IPS-NIHi11 (cell line): ENCODE data around the gene KCMF1.

ENCODE experiments used
- DNase-seq: peaks from one replicate; pipeline ENCODE4 v3.0.0; 2012; ENCODE audit warnings: mixed read lengths, low spot score

The KCMF1 gene

GRCh38 chr2:85022232-85022631 lies 51.3 kb downstream of the KCMF1 start:
- no peak for DNase-seq

- DNase-seq, result no peak
Observed at GRCh38 chr2:85024372-85025047, 53.5 kb downstream of the KCMF1 start.

GRCh38 chr2:85032621-85033020 lies 61.7 kb downstream of the KCMF1 start:
- no peak for DNase-seq

- DNase-seq, result no peak
Observed at GRCh38 chr2:85033388-85033787, 62.4 kb downstream of the KCMF1 start.

DNA sequence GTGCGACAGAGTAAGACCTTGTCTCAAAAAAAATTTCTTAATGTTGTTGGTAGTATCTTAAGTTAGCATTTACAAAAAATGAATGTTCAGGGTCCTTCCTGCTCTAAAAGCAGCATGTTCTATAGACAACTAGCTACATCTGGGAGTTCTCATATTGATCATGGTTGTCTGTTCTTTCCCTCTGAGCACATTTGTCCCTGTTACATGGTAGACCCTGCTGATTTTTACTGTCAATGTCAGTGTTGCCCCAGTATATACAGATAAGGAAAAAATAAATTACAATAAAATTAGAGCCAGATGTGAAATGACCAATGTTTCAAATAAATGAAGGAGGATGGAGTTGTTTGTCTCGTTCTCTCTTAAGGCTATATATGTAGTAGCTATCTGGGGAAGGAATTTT lies 63.2 kb downstream of the KCMF1 start:
- no peak for DNase-seq

GRCh38 chr2:85037622-85038021 lies 66.7 kb downstream of the KCMF1 start:
- DNase-seq, result no peak

- no peak for DNase-seq
Observed at GRCh38 chr2:85042330-85042729, 71.4 kb downstream of the KCMF1 start.

GRCh38 chr2:85048534-85048933 lies 77.6 kb downstream of the KCMF1 start:
- no peak for DNase-seq

- DNase-seq, result no peak
Observed at GRCh38 chr2:85049236-85049635, 78.3 kb downstream of the KCMF1 start.

- no peak for DNase-seq
Observed at GRCh38 chr2:85053802-85054201, 82.8 kb downstream of the KCMF1 start.

GRCh38 chr2:85057226-85057962 lies 86.4 kb downstream of the KCMF1 start:
- no peak for DNase-seq

DNA sequence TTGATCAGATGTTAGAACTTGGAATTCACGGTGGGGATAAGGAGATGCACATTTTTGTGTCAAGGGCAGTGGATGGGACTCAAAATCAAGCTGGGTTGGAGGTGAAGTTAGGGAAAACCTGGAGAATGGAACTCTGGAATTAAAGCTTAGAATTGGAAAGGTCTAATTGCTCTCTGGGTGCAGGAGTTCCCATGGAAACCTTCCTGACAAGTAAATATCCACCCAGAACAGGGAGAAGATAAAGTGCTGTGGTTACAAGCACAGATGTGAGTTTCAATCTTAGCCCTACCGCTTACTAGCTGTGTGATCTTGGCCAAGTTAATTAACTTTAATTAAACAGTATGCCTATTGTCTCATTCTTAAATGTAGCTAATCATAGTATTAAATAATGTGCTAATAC lies 90.9 kb downstream of the KCMF1 start:
- DNase-seq, result no peak

DNA sequence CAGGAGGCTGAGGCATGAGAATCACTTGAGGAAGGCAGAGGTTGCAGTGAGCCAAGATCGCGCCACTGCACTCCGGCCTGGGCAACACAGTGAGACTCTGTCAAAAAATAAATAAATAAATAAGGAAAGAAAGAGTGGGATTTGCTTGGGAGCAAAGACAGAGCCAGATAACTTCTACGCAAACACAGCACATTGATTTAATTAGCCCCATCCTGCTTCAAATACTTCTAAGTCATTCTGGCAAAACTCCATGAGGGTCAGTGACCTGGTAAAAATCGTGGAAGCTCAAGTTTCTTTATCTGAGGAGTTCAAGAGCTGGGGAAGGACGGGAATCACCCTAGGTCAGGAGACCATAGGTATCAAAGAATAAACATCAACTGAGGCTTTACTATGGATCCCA lies 91.6 kb downstream of the KCMF1 start:
- DNase-seq, result no peak

DNA sequence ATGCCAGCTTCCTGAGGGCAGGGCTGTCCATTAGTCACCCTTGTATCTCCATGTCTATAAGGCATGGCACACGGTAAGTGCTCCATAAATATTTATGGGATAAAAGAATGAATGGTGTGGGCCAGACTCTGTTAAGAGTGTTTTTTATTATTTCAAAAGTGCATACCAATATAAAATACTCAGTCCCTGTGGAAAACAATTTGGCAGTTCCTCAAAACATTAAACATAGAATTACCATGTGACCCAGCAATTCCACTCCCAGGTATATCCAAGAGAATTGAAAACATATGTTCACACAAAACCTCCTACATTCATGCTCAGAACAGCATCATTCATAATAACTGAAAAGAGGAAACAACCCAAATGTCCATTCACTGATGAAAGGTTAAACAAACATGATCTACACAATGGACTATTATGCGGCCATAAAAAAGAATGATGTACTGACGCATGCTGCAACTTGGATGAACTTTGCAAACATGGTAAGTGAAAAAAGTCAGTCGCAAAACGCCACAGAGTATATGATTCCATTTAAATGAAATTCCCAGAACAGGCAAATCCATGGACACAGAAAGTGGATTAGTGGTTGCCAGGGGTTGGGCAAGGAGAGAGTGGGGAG lies 93.1 kb downstream of the KCMF1 start:
- no peak for DNase-seq

GRCh38 chr2:85064927-85065577 lies 94.1 kb downstream of the KCMF1 start:
- peak; percentile 47 for DNase-seq

DNA sequence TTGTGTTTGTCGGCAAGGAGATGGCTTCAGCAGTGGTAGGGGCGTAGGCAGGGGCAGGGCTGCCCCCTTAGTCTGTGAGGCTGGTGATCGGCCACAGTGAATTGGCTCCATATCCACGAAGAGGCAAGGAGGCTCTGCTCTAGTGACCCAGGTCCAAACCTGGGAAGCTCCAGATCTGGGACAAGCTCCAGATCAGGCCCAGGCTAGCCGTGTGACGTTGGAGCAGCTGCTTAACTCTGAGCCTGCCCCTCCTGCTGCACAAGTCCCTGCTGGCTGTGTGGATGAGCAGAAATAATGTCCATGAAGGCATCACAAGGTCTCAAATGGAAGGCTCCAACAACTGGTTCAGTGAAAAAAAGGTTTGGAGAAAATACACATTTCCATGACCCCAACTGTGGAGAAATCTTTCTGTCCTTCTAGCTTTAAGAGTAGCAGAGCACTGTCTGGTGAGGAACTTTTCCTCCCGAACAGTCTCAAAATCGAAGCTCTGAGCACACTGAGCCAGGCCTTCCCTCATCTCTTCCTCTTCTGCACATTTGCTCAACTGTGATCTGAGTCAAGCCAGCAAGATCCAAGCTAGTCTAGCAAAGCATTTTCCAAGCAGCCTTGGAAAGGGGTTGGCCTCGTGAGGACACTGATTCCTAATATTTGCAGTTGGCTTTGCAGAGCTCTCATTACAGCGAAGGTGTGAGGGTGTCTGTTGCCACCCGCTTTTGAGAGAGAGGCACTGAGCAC lies 95.2 kb downstream of the KCMF1 start:
- DNase-seq, result no peak

GRCh38 chr2:85066874-85067351 lies 96.0 kb downstream of the KCMF1 start:
- DNase-seq, result peak; percentile 84

GRCh38 chr2:85071096-85071495 lies 100.1 kb downstream of the KCMF1 start:
- DNase-seq, result no peak

DNA sequence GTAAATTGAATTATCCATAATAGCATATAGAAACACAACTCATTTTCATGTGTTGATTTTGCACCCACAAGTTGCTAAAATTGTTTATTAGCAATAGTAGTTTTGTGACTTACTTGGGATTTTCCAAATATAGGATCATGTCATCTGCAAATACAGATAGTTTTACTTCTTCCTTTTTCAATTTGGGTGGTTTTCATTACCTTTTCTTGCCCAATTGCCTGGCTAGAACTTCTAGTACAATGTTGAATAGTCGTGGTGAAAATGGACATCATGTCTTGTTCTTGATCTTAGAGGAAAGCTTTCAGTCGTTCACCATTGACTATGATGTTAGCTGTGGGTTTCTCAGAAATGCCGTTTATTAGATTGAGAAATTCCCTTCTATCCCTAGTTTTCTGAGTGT lies 102.1 kb downstream of the KCMF1 start:
- DNase-seq, result no peak

GRCh38 chr2:85076618-85077274 lies 105.8 kb downstream of the KCMF1 start:
- no peak for DNase-seq

DNA sequence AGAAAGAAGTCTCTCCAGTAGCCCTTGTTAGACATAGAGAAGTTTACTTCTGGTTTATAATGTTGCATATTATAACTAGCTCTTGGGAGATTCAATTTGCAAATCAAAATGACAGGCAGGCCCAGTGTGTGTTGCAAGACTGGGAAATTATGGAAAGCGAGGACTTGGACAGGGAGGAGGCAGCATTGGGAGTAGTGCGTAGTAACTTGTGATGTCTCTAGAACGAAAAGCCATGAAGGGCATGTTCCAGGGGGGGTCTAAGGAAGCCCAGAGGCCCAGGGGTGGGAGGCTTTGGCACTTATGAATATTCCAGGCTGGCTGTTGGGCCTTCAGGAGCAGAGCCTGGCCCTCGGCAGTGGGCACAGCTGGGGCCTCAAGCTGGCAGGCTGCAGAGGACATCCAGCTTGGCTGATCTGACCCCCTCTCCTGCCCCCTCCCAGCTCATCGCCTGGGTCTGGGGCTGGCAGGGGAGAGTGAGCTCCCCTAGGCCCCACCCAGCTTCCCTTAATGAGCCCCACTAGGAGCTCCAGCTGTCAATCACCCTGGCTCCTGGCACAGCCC lies 107.0 kb downstream of the KCMF1 start:
- DNase-seq, result no peak
